ENCODE results near the gene PACRG. TPM values are rescaled to one million over a fixed set of nuclear protein-coding genes. Genes with fewer than 3 reads are reported as not detected.

PACRG gene
- total and polyA plus RNA-seq, 2 donors (not counting 3 experiments of a cell fraction or from before 2014, with no cell fraction given) = 0.08 TPM; not detected in 1

- no TSS peak for BruUV-seq (replicated peaks)
- H3K9me1 ChIP-seq (replicated peaks; ENCODE audit: control insufficient read depth, extremely low read depth, insufficient read depth, low read length) = no peaks in the 10 kb centered on the region
- H3K27me3 ChIP-seq (ENCODE audit: control insufficient read depth in 2 of 2, insufficient read depth in 2 of 2, low read length in 2 of 2) = no peaks in the 10 kb centered on the region
- no peaks in the 10 kb centered on the region for H3K79me2 ChIP-seq (ENCODE audit: control insufficient read depth, insufficient read depth, low read length)
- no peak overlapping the region for H3K4me3 ChIP-seq (replicated peaks in 1 of 3; ENCODE audit: insufficient read depth in 1 of 3, low read depth in 1 of 3, low read length in 3 of 3)
- no peak overlapping the region for H3K27ac ChIP-seq (ENCODE audit: insufficient read depth, low read depth, low read length)
- H3K4me1 ChIP-seq (ENCODE audit: control insufficient read depth, extremely low read depth, insufficient read depth, low read length) = no peaks in the 10 kb centered on the region
- H3K9ac ChIP-seq (replicated peaks; ENCODE audit: extremely low read depth, insufficient read depth, low read length) = no peak overlapping the region
- no peak for DNase-seq (ENCODE audit: low read depth, low spot score)
- ChIA-PET CTCF (no interaction called here), POLR2A (no interaction called here)
- H3K36me3 ChIP-seq (ENCODE audit: control insufficient read depth in 2 of 2, extremely low read depth in 1 of 2, insufficient read depth in 2 of 2, low read length in 2 of 2) = no peaks in the 10 kb centered on the region
- no peak overlapping the region for H2AFZ ChIP-seq (ENCODE audit: low read depth, low read length)
- TF ChIP-seq MYC (IDR thresholded peaks at IDR 0.05; ENCODE audit: low read depth, low read length) (no peak), GATA2 (IDR thresholded peaks at IDR 0.05; ENCODE audit: insufficient read depth, insufficient read length, low read depth, low read length) (no peak), MAX (IDR thresholded peaks at IDR 0.05; ENCODE audit: insufficient read depth, insufficient read length) (no peak), POLR2AphosphoS5 (IDR thresholded peaks at IDR 0.05; ENCODE audit: insufficient read depth, low read depth, low read length) (no peak), CTCF (IDR thresholded peaks at IDR 0.05; ENCODE audit: extremely low read depth in 1 of 2, insufficient read depth in 1 of 2, low read depth in 1 of 2, low read length in 2 of 2) (no peak), EZH2 (IDR thresholded peaks at IDR 0.05; ENCODE audit: borderline replicate concordance, low read depth, low read length, severe bottlenecking) (no peak), FOS (IDR thresholded peaks at IDR 0.05; ENCODE audit: borderline replicate concordance, insufficient read depth, low read length) (no peak), POLR2A (IDR thresholded peaks at IDR 0.05; ENCODE audit: low read depth, low read length) (no peak), JUN (IDR thresholded peaks at IDR 0.05; ENCODE audit: borderline replicate concordance, insufficient read depth, insufficient read length, low read depth) (no peak)
- H4K20me1 ChIP-seq (replicated peaks; ENCODE audit: control insufficient read depth, extremely low read depth, insufficient read depth, low read length) = no peaks in the 10 kb centered on the region
- FAIRE-seq = no peak
- intact Hi-C loops (cut with micrococcal nuclease) = no loop called here
- H3K9me3 ChIP-seq (replicated peaks; ENCODE audit: control insufficient read depth, insufficient read depth, low read length) = no peaks in the 10 kb centered on the region
- no peak overlapping the region for H3K4me2 ChIP-seq (ENCODE audit: insufficient read depth, low read length)
- dilution Hi-C loops (cut with MboI; ENCODE audit: extremely low pct_ligation_motif_present, low sequenced_read_pairs) = no loop called here
Measured at GRCh38 chr6:163008186-163008585, 280.4 kb downstream of the PACRG start.
